Non-pigmented ciliary epithelial cell (primary cell): ENCODE data around the gene PRKCH.

Source experiments
- DNase-seq: peaks from one replicate; pipeline ENCODE4 v3.0.0-alpha.2; 2010; ENCODE audit warnings: low read depth

The PRKCH gene

DNA sequence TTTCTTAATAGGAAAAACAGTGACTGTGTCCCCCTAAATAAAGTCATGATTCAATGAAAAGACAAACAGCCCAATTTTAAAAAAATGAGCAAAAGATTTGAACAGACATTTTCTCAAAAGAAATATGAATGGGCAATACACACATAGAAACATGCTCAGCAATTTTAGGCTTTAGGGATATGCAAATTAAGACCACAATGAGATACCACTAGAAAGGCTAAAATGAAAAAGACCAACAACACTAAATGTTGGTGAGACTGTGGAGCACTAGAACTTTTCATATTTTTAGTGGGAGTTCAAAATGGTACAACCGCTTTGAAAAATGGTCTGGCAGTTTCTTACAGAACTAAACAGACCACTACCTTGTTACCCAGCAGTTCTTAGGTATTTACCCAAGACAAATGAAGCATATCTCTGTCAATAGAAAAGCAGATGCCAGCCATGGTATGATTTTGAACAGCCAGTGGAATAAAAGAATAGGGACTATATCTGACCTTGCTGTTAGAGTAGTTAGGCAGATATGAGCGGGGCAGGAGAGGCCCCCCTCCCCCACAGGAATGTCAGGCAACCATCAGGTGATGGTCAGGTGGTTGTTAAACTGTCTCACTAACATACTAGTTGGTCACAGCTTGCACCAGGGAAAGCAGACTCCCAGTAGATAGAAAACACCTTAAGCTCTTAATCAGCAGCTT lies 108.8 kb downstream of the PRKCH start:
- no peak for DNase-seq

GRCh38 chr14:61433169-61433568 lies 111.8 kb downstream of the PRKCH start:
- no peak for DNase-seq

DNA sequence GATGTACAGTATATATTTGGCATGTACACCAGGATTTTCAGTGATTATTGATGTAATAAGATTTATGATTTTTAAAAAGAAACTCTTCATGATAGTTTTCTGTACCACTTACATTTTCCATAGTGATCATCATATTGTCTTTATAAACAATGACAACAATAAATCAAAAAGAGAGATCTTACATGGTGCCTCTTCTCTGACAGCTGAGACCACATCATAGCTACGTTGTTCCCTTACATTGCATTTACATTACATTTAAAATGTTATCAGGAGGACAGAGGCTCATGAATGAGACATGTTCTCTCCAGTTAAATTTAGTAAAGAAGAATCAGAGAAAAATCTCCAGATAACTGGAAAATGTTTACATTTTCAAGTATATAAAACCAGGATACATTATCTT lies 112.4 kb downstream of the PRKCH start:
- DNase-seq, result no peak

DNA sequence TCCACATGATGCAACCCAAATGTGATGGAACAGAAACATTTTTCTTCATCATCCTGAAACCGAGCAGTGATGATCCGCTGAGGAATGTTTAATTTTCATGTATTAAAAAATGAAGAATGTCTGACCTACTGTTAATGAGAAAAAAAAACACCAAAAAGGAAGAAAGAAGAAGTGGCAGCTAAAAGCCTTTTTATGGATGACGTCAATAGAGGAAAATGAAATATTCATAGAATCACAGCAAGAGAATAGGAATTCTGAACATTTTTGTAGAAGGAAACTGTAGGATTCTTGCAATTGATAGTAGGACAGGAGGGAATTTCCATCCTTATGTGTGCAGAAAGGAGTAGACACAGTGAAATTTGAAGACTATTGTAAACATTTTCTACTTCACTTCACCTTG lies 112.9 kb downstream of the PRKCH start:
- DNase-seq, result no peak

DNA sequence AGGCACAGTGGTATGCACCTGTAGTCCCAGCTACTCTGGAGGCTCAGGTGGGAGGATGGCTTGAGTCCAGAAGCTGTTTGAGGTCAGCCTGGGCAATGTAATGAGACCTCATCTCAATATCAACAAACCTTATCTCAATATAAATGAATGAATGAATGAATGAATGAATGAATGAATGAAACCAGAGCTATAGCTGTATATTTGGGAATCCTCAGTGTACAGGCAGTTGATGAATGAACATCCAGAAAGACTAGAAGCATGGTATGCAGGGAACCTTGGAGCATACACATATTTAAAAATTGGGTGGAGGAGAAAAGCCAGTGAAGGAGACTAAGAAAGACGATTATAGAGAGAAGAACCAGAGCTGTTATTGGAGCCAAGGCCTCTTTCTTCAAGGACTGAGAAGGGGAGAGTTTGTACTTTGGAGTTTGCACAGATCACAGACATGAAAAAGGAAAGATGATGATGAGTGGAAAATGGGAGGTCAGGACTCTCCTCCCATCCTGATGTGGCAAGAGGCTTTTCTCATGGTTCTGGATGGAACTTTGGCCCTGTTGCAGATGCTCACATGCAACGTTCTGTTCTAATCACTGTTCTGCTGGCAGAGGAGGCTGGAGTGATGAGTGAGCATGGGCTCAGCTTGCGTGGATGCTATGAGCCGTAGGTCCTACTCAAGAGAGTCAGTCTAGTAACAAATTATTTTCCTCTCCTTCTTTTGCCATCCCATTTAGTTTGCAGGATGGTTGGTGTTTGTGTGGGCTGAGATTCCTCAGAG lies 114.4 kb downstream of the PRKCH start:
- DNase-seq, result no peak

DNA sequence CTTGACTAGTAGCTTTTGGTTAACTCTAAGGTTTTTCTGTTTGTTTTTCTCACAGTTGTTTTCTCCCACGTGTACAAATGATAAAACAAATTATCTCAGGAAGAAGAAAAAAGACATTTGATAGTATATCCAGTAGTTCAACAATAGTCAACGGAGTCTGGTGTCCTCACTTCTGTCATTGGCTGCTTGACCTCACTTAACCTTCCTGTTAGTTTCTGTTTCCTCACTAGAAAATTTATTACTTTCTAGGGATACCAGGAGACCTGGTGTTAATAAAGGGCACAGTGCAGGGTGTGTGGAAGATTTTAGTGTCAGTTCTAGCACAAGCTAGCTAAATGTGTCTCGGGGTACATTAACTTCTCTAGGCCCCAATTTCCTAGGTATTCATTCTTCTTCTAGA lies 116.0 kb downstream of the PRKCH start:
- no peak for DNase-seq

DNA sequence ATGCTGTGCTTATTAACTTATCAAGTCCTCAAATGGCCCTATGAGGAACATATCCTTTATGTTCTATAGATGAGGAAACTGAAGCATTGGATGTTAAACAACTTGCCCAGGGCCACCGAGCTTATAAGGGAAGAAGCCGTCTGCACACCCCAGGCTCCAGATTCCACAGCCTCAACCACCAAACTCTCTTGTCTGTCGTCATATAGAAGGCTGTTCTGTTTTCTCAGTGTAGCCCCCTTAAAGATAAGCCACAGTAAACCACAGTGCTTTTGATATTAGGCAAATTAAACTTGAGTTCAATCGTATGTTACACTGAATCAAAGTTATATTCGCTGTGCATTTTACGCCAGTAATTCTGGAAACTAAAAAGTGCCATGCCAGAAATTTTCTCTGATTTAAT lies 116.7 kb downstream of the PRKCH start:
- DNase-seq, result no peak

DNA sequence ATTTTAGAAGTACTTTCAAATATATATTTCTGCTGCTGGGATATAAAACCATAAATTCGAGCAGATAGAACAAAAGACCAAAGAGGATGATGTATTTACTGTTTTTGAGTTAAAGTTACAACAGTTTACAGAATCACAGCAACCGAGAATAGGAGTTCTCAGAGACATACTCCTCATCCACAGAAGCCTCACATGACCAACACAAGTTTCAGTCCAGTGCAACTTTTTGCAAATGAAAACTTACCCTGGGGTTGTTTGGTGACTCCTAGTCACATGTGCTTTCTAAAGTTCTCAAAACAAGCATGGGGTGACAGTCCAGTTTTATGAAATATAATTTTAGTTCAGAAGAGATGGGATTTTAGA lies 117.1 kb downstream of the PRKCH start:
- no peak for DNase-seq

DNA sequence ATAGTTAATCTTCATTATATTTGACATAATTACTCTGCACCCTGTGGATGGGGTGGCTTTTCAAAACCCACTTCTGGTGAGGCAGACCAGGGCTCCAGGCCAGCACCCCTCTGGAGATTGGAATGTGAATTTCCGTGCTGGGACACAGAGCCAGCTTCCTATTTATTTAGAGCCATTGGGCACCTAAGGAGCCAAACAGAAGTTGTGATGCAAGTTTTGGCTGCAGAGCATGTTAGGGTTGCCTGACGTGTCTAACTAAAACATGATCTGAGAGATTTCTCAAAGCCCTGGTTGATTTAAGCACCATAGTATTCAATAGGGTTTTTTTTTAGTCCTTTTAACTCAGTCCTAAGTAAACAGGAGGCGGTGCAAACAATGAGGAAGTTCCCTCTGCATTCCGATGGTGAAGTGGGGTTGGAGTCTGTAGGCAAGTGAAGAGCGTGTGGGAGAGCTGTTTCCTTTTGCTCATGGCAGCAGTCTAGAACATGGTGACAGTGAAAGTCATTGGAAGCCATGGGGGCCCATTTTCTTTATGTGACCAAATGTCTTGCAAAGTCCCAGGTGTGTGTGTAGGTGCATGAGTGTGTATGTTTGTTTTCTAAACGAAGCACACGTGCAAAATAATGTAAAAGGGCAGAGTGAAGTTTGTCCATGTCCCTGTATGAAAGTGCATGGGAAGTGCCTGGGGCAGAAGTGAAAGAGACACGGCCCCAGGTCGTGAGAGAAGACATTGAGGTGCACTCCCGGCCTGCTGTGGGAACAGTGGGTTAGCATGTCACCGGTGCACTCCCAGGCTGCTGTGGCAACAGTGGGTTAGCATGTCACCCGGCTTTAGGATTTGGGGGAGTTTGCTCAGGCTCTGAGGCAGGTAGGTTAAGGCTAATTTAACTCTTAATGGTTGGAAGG lies 117.7 kb downstream of the PRKCH start:
- DNase-seq, result no peak

DNA sequence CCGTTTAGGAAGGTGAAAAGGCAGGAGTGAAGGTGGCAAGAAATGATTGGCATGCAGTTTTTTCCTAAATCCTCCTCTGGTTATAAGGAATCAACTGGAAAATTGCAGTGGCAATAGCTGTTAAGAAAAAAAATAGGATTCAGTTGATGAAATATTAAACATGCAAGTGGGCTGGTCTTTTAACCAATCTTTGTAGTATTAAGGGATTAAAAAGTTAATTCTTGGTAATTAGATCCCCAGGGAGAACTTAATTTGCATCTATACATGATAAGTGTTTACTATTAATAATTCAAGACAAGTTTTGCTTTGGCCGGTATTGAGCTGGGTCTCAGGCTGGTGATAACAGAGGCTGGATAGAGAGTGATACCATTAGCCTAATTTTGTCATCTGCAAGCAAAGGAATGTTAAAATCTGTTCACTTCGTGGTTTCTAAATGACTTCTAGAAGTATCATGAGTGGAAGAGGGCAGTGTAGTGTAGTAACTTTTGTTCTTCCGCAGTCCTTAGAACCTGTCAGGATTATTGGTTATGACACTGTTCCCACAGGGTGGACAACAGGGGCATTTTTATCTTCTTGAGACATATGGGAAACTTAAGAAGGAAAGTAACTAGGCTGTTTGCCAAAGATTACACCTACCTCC lies 118.5 kb downstream of the PRKCH start:
- DNase-seq, result no peak

DNA sequence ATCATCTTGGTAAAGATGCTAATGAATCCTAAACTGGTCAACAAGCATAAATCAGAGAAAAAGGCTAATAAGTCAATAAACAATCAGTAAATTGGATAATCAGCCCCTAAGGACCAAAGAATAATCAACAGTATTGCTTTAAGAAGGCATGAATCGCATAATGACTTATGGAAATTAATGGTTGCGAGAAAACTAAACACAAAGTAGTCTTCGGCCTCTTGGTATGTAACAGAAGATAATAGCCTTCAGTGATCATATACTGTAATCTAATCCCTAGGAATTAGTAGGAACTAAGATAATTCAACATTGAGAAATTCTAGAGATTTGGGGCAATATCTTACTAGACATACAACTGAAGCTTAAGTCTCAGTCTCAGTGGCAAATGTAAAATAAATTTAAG lies 122.1 kb downstream of the PRKCH start:
- DNase-seq, result no peak

DNA sequence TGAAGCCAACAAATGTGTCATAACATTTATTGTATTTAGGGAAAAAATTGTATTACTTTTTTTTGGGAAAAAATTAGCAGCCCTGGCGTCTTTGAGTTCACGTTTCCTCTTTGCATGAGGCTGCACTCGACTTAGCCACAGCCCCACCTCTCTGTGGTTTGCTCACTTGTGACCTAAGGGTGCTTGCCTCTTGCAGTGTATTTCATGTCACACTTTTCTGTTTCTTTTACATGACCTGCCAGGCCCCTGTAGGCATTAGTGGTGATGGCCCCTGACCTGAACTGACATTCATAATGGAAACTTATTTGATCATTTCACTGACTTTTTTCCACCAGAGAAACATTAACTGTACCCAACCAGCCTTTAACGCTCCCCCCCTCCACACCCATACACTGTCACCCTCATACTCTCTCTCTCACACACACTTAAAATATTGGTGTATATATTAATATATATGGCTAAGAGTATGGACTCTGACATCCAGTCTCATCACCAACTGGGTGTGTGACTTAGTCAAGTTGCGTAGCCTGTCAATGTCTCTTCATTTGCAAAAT lies 122.9 kb downstream of the PRKCH start:
- no peak for DNase-seq

DNA sequence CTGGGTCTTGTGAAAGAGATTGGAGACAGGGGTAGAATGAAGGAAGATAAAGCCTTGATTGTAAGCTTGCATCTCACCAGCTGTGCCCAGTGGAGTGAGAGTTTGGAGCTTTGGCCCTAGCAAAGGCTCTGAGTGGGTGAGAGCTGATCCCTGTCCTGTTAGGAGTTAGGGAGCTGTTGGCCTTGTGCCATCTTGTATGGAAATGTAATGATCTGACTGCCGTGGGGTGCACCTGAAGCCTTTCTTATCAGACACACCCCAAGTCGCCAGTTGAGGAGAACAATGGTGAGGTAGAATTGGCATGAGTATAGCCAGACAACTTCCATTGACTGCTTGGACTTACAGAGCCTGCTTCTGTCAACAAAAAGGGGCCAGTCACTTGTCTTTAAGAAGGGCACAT lies 130.1 kb downstream of the PRKCH start:
- no peak for DNase-seq

DNA sequence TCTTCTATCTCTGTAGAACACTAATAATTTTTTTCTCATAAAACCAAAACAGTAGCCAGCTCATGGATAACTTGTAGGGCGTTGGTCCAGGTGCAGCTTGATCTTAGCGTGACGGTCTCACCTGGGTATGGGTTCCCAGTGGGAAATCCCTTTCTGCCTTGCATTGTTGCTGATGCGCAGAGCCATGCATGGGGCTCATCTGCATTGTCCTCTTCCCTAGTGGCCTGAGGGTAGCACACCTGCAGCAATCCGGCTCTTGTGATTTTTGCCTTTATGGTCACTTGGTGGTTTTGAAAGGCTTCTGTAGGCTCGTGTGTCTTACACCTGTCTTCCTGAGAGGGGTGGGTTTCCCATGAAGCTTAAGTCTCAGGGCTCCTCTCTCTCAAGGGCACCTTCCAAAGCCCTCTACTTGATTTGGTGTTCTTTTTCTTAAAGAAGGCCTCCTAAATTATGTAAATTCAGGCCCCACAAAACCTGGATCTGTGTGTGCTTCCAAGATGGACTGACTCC lies 130.6 kb downstream of the PRKCH start:
- DNase-seq, result no peak

DNA sequence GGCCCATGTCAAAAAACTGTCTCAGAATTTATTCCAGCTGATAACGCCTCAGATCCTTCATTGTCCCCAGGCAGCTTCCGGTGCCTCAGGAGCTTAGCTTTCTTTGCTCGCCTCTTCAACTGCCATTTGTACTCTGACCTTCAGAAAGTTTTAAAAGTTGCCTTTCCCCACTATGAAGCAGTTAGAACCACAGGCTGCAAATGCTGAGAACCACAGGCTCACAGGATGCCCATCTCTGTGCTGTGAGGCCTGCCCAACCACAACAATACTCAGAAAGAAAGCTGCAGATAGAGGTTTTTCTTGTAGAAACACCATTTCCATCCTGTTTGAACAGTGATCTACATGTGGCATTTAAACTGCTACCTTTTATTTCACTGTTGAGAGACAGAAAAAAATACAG lies 131.1 kb downstream of the PRKCH start:
- DNase-seq, result no peak

DNA sequence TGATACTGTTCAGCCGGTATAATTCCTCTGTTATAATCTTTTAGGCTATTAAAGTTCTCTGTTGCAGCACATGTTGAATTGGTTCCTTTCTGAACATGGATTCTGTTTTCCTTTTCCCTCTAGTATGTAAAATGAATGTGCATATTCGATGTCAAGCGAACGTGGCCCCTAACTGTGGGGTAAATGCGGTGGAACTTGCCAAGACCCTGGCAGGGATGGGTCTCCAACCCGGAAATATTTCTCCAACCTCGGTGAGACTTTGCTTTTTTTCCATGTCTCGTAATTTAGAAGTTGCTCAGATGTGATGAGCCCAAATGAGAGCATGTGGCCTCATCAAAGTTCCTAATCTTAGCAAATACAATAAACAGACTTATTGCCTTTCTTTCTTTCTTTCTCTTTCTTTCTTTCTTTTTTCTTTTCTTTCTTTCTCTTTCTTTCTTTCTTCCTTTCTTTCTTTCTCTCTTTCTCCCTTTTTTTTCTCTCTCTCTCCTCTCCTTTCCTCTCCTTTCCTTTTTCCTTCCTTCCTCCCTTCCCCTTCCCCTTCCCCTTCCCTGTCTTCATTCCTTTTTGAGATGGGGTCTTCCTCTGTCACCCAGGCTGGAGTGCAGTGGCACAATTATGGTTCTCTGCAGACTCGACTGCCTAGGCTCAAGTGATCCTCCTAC lies 131.9 kb downstream of the PRKCH start:
- no peak for DNase-seq

DNA sequence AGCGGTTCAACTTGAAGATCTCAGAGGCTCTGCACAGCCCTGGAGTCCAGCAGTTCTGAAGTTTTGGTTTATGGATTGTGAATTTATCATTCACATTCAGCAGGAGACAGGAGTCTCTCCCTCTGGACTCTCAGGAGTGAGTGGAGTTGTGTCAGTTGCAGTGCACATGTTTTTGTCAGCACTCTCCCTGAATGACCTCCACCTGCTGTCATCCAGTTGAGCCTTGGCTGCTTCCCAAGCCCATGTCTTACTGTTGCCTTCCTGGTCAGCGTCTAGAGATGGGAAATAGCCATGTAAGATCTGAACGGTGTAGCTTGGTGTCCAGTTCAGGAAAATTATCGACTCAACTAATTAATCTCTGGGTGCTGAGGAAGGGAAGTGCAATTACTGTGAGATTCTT lies 133.2 kb downstream of the PRKCH start:
- DNase-seq, result no peak

DNA sequence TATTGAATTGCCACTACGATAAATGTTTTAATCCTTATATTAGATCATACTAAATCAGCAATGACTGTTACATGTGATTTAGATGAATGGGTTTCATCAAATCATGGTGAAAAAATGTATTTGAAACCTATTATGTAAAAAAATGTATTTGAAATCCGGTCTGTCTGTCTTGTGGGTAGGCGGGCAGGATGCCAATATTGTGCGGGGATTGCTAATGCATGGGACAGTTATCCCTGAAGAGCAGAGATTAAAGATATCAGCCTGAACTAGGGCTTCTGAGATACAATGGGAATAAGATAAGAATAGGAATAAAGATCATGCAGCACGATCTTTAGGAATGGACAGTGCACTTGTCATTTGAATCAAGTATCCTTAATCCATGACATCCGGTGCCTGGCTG lies 134.0 kb downstream of the PRKCH start:
- DNase-seq, result no peak

- DNase-seq, result no peak
Measured at GRCh38 chr14:61456720-61457119, 135.3 kb downstream of the PRKCH start.

DNA sequence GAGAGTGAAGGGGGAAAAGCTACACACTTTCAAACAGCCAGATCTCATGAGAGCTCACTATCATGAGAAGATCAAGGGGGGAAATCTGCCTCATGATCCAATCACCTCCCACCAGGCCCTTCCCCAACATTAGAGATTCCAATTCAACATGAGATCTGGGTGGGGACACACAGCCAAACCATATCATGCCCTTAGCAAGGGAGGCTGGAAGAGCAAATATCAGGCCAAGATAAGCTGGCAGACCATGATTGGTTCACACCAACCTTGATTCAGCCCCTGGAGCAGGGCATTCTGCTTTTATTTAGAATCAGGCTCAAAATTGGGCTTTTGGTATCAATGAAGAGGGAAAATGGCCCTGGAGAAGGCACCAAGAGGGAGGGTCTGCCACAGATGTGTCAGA lies 137.4 kb downstream of the PRKCH start:
- no peak for DNase-seq

DNA sequence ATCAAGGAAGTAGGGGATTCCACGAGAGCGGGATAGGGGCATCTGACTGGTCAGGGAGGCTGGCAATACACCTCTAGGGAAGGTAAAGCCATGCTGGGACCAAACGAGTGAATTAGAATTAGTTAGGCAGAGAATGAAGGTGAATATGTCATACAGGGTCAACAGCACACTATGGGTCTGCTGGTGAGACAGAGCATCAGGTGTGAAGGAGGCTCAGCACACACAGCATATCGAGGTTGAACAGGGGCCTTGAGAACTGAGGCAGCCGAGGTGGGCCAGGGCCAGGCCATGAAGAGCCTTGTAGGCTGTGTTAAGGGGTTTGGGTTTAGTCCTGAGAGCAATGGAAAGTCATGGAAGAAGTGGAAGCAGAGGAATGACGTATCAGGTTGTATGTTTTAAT lies 137.8 kb downstream of the PRKCH start:
- DNase-seq, result no peak
